HepG2 (cell line): Measurements from ENCODE around the gene VPS50.

Experiments
- CTCF ChIP-seq: sonication (generic); formaldehyde crosslinking; IDR thresholded peaks from 2 replicates; pipeline ENCODE4 v1.5.0; 2020; ENCODE audit warnings: mild to moderate bottlenecking, missing genetic modification reagents, moderate library complexity
- EHMT2 ChIP-seq: fragments of 200-600 bp; sonication (generic); IDR thresholded peaks from 2 replicates; pipeline ENCODE4 v1.7.0; 2017; ENCODE audit warnings: antibody characterized with exemption, low read depth, low read length, borderline replicate concordance
- EZH2 ChIP-seq: conservative IDR thresholded peaks from 2 replicates; pipeline ENCODE4 v1.6.1; 2012; ENCODE audit warnings: mild to moderate bottlenecking, low read depth, low read length, moderate library complexity
- FOXP1 ChIP-seq, 2 experiments: fragments of 450-650 bp in 1 of 2; IDR thresholded peaks; 2 replicates each; pipeline ENCODE4 v1.6.1; 2017 to 2018; ENCODE audit warnings: antibody characterized with exemption in 1 of 2
- FUBP1 ChIP-seq: sonication (generic); formaldehyde crosslinking; IDR thresholded peaks from 2 replicates; pipeline ENCODE4 v1.5.1; 2020; ENCODE audit warnings: missing genetic modification reagents, mild to moderate bottlenecking, borderline replicate concordance
- PAXIP1 ChIP-seq: sonication (generic); formaldehyde crosslinking; conservative IDR thresholded peaks from 2 replicates; pipeline ENCODE4 v1.4.0; 2020; ENCODE audit warnings: mild to moderate bottlenecking, missing genetic modification reagents, moderate library complexity
- TEAD2 ChIP-seq: sonication (generic); formaldehyde crosslinking; IDR thresholded peaks from 2 replicates; pipeline ENCODE4 v1.9.0; 2021; ENCODE audit warnings: missing genetic modification reagents
- ZNF407 ChIP-seq: sonication (generic); formaldehyde crosslinking; IDR thresholded peaks from one replicate; pipeline ENCODE4 v1.5.1; 2020; ENCODE audit warnings: mild to moderate bottlenecking, missing genetic modification reagents; ENCODE audit errors: not compliant biosample characterization

GRCh38 chr7:93392984-93393383 lies 160.8 kb downstream of the VPS50 start:
- TF ChIP-seq TEAD2 (CRISPR knock-in tag) (no peak), ZNF407 (CRISPR knock-in tag) (no peak), PAXIP1 (no peak), CTCF (CRISPR knock-in tag) (no peak), FOXP1 (IDR thresholded peaks at IDR 0.05) (no peak), FOXP1 (CRISPR knock-in tag; IDR thresholded peaks at IDR 0.05) (no peak), EHMT2 (no peak), EZH2 (no peak), FUBP1 (CRISPR knock-in tag) (no peak)
